ENCODE results near the gene ING5.

The ING5 gene

DNA sequence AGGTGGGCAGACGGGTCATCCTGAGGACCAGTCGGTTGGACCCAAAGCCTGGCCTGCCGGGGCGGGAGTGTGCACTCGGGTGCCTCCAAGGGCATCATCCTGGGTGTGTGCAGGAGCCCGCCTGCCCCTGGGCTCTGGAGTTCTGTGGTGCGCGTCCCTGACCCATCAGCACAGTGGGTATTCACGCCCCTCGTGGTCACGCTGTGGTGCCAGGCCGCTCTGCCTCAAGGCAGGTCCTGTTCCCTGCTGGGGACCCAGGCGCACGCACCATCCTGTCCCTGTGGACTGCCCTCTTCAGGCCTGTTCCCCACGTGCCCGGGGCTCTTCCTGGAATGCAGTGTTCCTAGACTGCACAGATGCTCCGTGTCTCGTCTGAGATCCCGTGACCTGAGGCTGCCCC is 18.3 kb downstream of the ING5 start:
- no peak for DNase-seq

DNA sequence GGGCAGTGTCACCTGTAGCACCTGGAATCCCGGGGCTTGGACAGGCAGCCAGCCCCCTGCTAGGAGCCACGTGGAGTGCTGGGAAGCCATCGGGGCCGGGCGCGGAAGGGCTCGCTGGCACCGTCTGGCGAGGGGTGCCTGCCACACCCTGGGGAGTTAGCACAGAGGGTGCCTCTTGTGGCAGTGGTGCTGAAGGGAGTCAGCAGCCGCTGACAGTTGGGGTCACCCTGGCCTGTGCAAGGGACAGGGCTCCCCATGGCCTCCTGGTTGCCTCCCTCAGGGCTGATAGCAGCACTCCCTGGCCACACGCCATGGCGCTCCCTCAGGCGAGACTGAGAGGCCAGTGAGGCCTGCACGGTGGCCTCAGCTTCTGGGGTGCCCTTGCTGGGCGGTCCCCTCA is 18.7 kb downstream of the ING5 start:
- no peak for DNase-seq

DNA sequence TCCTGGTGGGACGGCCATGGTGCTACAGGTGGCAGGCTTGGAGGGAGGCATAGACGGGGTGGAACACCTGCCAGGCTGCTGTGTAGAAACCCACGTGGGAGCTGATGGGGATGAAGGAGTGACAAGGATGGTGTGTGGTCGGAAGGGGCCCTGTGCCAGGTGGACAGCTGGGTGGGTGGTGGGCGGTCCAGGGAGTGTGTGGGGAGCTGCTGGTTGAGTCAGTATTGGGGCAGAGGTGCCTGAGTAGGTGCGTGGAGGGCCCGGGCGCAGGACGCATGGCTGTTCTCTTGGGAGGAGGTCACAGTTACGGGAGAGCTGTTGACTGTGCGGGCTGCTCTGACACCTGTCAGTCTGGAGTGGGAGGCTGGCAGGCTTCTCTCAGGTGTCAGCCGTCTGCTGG is 20.0 kb downstream of the ING5 start:
- DNase-seq = no peak

DNA sequence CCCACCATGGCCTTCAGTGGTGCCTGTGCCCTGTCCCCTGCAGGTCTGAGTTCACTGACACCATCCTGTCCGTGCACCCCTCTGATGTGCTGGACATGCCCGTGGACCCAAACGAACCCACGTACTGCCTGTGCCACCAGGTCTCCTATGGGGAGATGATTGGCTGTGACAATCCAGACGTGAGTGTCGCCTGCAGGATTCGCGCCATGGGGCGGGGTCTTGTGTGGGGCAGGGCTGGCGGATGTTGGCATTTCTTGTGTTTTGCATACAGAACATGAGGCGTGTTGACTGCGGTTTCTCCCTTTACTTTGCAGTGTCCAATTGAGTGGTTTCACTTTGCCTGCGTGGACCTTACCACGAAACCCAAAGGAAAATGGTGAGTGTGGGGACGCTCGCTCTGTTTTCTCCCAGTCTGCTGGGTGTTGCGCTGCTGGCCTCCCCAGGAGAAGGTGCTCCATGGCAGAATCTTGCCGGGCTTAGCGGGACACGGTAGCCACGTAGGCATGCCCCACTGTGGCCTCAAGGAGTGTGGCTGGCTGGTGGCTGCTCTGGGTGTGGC is 21.1 kb downstream of the ING5 start:
- no peak for DNase-seq

DNA sequence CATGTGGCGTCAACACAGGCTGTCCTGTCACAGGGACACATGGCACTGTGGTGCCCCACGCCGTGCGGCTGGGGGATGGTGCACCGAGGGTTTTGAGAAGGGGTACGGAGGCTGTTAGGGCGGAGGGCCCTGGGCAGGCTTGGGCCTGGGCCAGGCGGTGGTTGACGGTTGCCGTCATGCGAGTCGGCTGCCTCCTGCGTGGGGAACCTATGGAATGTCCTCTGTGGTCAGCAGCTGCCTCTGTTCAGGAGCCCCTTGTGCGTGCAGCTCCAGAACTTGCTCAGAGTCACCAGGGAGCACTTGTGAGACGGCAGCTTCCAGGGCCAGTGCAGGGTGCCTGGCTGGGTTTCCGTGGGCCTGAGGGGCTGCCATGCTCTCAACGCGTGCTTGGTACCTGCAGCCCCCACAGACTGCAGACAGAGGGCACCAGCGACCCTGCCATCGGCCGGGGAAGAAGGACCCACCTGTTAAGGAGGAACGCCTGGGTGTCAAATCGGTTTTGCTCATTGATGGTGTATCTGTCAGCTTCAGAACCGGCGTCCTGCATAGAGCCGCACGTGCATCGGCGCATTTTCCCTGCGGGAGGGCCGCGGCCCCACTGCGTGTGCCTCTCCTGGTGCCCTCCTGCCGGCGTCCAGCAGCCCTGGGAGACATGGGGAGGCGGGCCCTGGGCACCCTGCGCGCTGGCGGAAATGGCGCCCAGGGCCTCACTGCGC is 22.6 kb downstream of the ING5 start:
- no peak for DNase-seq

DNA sequence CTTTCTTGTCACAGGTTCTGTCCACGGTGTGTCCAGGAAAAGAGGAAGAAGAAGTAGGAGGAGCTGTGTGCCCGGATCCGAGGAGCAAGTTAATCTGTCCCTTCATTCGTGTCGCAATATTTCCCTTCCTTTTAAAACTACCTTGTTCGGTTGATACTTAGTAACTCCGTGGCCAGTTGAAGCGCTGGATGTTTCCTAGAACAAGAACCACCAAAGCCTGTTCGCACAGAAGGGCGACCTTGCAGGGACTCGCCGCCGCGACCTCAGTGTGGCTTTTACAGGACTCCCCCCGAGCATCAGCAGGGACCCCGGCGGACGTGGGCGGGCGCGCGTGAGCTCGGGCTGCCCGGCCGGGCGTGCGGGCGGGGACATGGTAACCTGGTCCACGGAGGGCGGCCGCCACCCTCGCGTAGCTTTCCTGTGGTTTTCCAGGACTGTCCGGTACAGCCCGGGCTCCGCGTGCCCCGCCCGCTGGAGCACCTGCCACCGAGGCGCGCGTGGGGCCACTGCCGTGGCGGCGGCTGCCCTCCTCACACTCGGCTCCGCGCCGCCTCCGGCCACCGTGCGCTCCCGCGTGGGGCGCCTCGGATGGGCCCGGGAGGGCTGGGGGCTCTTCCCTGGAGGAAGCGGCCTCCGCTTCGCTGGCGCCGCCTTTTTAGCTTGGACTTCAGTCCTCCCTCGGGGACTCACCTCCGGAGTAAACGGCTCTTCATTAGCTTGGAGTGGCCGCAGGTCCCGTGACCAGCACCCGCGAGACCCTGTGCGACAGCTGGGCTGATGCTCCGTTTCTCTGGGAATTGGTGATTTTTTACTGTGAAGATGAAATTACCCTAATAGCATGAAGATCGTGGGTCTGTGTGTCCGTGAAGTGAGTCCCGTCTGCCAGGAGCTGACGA is 23.4 kb downstream of the ING5 start:
- no peak for DNase-seq

DNA sequence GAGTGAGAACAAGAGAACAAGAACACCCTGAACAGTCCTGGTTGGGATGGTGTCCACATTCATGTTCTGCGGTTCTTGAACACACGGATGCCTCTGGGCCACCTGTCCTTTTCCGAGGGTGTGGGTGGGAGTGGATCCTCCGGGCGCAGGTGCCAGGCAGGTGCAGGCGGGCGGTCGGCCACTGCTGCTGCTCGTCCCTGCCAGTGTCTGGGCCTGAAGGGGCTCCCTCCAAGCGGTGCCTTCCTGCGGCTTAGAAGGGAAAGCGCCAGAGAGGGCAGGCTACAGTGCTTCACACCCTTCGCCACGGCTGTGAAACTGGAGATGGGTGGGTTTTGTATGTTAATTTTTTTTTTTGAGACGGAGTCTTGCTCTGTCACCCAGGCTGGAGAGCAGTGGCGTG is 24.6 kb downstream of the ING5 start:
- DNase-seq = no peak

DNA sequence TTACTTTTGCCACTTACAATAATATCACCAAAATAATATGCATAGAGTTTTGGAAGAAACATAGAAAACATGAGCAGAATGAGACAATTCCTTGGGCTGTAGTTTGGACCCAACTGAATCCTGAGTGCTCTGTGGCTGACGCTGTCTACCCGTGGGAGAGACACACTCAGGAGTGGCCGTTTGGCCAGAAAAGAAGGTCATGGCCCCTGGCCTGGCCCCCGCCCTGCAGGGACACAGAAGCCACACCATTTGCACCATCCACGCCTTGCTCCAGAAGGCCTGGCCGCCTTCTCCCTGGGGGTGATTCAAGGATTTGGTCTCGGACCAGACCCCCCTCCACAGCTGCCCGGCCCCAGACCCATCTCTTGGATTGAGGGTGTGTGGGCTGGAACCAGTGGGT is 26.2 kb downstream of the ING5 start:
- DNase-seq = no peak

DNA sequence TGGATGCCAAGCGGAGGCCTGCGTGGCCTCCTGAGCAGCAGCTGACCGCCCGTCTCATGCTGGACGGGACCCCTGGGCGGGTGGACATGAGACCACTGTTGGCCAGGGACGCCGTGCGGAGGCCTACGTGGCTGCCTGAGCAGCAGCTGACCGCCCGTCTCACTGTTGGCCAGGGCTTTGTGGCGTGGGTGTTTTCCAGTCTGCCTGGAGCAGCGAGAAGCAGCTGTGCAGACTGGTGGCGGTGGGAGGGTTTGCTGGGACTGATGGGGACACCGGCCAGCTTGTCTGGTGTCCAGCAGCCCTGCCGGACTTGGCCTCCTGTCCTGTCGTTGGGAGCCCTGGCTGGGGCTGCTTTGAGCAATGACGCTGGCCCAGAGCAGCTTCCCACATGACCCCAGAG is 26.8 kb downstream of the ING5 start:
- DNase-seq = no peak

DNA sequence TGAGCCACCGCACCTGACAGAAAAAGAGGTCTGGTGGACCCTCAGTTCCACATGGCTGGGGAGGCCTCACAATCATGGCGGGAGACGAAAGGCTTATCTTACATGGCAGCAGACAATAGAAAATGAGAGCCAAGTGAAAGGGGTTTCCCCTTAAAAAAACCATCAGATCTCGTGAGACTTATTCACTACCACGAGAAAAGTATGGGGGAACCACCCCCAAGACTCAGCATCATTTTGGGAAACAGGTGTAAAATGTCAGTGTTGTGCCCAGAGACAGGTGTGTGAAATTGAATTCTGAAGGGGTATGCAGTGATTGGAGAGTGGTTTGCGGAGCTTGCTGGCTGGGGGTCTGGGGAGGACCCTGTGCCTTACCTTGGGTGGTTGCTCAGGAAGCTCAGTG is 28.0 kb downstream of the ING5 start:
- no peak for DNase-seq

DNA sequence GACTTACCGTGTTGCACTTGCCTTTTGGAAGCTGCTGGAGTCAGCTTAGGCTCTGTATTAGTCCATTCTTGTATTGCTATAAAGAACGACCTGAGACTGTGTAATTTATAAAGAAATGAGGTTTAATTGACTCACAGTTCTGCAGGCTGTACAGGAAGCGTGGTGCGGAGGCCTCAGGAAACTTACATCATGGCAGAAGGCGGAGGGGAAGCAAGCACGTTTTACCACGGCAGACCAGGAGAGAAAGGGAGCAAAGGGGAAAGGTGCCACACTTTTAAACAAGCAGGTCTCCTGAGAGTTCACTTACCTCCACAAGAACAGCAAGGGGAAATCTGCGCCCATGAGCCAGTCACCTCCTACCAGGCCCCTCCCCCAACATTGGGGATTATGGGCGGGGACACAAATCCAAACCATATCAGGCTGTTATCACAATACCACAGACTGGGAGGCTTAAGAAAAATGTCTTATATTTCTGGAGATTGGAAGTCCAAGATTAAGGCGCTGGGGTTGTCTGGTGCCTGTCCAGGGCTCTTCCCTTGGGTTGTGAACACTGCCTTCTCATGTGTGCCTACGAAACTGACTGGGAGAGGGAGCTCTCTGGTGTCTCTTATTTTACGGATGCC is 28.9 kb downstream of the ING5 start:
- peak; percentile 48 for DNase-seq

DNA sequence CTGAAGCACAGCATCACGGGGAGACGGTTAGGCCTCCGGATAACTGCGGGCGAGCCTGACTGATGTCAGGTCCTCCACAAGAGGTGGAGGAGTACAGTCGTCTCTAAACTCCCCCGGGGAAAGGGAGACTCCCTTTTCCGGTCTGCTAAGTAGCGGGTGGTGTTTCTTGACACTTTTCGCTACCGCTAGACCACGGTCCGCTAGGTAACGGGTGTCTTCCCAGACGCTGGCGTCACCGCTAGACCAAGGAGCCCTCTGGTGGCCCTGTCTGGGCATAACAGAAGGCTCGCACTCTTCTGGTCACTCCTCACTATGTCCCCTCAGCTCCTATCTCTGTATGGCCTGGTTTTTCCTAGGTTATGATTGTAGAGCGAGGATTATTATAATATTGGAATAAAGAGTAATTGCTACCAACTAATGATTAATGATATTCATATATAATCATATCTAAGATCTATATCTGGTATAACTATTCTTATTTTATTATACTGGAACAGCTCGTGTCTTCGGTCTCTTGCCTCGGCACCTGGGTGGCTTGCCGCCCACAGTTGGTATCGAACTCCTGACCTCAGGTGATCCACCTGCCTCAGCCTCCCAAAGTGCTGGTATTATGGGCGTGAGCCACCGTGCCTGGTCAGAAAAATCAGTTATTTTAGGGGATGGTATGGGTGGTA is 30.8 kb downstream of the ING5 start:
- DNase-seq = peak; percentile 74

DNA sequence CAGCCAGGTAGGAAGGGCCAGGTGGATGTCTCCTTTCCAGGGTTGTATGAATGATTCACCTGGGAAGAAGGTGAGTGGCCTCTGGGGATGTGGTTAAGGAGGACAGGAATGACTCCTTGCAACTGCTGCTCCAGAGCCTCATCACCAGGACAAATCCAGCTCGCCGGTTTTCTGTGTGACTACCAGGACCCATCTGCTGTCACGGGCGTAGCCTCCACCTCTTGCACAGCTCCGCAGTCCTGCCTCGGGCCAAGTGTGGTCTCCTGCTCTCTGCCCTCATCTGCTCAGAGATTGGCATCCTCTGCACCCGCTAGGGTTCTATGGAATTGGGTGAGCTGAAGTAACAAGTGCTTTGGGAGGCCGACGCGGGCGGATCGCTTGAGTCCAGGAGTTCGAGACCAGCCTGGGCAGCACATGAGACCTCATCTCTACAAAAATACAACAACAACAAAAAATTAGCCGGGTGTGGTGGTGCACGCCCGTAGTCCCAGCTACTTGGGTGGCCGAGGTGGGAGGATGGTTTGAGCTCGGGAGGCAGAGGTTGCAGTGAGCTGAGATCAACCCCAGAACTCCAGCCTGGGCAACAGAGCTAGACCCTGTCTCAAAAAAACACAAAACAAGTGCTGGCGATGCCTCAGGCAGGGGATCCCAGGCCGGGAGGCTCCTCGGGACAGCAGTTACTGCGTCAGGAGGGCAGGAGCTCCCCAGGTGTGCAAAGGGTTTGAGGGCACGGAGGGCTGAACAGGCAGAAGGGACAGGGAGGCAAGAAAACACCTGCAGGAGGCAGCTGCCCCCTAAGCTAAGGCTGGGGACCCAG is 31.8 kb downstream of the ING5 start:
- no peak for DNase-seq

DNA sequence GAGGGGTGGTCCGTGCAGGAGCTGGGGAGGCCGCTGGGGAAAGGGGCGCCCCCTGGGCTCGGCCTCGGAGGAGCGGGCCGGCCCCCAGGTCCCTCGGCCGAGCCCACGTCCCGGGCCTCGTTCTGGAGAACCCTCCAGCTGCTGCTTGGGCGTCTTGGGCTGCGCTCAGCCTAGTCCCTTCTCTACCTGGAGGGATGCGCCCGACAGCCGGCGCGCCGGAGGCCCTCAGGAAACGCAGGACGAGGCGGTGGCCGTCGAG is 32.3 kb downstream of the ING5 start:
- no peak for DNase-seq

DNA sequence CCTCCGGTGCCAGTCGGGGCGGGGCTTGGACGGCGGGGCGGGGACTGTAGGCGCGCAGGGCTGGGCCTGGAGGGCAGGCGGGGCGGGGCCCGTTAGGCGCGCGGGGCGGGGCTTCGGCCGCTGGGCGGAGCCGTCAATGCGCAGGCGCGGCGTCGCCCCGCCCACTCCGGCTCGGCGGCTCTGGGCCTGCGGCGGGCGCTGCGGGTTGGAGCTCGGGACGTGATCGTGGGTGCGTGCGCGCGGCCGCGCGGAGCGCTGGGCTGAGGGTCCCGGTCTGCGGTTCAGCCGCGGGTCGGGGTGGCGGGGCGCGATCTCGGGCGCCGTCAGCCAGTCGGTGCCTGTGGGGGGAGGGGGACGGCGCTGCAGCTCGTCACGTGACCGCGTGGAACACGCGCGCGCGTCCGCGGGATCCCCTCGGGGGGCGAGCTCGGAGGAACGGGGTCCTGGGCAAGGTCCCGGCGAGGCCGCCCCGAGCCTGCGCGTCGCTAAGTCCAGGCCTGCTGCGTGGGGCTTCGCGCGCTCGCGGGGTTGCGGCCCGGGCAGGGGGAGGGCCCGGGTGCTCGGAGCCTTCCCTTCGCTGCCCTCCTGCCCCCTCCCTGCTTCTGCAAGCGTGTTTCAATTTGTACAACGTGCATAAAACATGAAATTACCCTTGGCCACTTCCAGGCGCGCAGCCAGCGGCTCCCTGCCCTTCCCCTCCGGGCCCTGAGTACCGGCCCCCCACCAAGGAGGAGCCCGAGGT is 32.8 kb downstream of the ING5 start, which contains the start of gene D2HGDH:
Gene D2HGDH, plus strand, starts transcription at position 164 of the 742 bp plus-strand sequence. CDS start 595 bp downstream, outside the sequence.
- peak; percentile 92 for DNase-seq

DNA sequence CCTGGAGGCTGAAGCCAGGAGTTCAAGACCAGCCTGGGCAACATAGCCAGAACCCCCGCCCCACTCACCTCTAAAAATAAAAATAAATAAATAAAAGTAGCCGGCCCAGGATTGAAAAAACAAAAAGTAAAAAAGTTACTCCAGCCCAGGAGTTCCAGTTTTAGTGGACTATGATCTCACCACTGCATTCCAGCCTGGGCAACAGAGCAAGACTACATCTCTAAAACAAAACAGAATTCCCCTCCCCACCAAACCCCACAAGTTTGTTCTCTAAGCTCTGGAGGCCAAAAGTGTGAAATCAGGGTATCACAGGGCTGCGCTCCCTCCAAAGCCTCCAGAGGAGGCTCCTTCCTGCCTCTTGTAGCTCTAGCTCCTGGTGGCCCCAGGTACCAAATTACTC is 34.3 kb downstream of the ING5 start:
- no peak for DNase-seq

DNA sequence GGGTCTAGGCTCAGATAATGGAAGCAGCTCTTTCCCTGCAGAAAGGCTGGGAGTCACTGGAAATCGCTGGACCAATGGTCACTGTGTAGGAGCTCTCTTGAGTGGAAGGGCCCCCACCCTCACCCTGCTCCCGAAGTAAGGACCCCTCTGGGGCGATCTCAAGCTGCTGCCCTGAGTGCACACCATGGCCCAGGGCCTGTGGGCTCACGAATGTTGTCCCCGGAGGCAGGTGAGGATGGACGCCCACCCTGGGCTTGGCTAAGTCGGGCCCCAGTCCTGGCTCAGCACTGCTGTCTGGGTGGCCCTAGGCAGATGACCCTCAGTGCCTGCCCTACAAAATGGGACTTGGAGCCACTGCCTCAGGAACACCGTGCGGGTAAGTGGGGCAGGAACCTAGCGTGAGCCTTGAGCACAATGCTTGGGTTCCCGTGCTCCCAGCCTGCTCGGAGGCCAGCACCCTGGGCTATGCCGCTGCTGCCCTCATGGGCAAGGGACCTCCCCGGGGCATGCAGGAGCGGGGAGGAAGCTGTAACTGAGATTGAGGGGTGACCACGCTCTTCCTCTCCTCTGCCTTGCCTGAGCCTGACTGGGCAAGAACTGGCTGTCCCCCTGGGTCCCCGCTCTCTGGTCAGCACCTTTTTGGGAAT is 36.3 kb downstream of the ING5 start:
- no peak for DNase-seq

DNA sequence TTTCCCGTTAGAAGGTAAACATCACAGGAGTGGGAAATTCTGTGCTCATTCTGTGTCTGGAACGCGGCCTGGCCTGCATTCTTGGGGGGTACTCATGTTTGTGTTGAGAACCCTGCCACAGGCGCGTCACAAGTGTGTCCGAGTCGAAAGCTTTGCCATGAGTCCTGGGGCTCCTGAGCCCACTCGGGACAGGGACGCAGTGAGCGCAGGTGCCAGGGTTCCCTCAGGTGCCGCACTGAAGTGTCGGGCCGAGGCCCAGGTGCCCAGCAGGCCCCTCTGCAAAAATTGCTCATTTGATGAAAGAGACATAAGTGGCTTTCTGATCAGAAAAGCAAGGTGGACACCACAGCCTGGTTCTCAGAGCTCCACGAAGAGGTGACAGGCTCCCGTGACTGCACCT is 37.3 kb downstream of the ING5 start:
- DNase-seq = no peak

DNA sequence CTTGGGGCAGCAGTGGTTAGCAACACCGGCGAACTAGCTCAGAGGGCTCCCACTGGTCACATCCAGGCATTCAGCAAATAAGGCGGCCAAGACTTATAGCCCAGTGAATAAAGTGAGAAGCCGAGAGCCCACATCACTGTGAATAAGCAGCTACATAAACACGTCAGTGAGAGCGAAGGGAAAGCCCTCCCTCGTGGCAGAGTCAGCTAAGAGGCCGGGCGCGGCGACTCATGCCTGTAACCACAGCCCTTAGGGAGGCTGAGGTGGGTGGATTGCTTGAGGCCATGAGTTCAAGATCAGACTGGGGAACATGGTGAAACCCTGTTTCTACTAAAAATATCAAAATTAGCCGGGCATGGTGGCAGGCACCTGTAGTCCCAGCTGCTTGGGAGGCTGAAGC is 37.8 kb downstream of the ING5 start:
- DNase-seq = peak; percentile 88

DNA sequence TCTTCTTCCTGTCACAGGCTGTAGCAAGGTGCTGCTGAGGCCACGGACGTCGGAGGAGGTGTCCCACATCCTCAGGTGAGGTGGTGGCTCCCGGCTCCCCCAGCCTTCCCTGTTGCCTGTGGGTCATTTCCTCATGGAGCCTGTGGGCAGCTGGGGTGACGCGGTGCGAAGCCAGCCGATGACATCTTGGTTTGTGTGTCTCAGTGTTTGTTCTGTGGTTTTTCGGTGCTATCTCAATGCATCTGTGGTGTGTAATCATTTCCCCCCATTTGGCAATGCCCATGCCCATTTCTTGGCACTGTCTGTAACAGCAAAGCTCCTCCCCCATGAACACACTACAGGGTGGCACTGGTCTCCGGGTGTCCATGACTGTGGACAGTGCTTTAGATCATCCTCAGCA is 39.2 kb downstream of the ING5 start:
- peak; percentile 41 for DNase-seq

DNA sequence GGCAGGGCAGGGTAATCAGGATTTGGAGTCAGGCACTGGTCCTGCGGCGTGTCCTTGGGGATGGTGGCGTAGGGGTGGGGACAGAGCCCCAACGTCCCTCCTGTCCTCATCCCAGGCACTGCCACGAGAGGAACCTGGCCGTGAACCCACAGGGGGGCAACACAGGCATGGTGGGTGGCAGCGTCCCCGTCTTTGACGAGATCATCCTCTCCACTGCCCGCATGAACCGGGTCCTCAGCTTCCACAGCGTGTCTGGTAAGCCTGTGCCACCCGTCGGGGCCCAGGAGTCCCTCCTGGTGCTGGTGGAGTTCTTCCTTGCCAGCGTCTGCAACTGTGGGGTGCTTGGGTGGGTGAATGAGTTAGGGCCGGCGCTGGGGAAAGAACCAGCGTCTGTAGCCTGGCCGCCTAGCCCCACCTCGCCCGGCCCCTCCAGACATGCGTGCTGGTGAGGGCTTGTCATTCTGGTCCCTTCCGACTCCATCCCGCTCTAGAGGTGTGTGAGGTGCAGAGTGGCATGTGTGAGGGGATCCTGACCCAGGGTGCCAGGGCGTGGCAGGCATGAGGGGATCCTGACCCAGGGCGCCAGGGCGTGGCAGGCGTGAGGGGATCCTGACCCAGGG is 40.6 kb downstream of the ING5 start:
- no peak for DNase-seq
